BE2C (cell line): ENCODE data around the gene FAM47E.

Experiments used
- DNase-seq: peaks from one replicate; pipeline ENCODE4 v3.0.0-alpha.2; 2020
- H3K27me3 ChIP-seq: fragments of 250-450 bp; sonication (Bioruptor Pico); 2 replicates; pipeline ENCODE4 v1.5.1; 2020; ENCODE audit warnings: mild to moderate bottlenecking
- H3K36me3 ChIP-seq: fragments of 250-450 bp; sonication (Bioruptor Pico); 2 replicates; pipeline ENCODE4 v1.5.1; 2020; ENCODE audit warnings: mild to moderate bottlenecking
- H3K4me1 ChIP-seq: fragments of 250-450 bp; sonication (Bioruptor Pico); 2 replicates; pipeline ENCODE4 v1.5.1; 2020
- H3K4me3 ChIP-seq: 2 replicates; pipeline ENCODE4 v1.5.1; 2011; ENCODE audit warnings: low read depth, low read length
- H3K9me3 ChIP-seq: fragments of 250-450 bp; sonication (Bioruptor Pico); 2 replicates; pipeline ENCODE4 v1.5.1; 2020
- TF ChIP-seq, protein P1 (sequence below): IDR thresholded peaks from 2 replicates; pipeline ENCODE4 v1.5.1; 2012; ENCODE audit warnings: mild to moderate bottlenecking, low read depth, low read length

The FAM47E gene

DNA sequence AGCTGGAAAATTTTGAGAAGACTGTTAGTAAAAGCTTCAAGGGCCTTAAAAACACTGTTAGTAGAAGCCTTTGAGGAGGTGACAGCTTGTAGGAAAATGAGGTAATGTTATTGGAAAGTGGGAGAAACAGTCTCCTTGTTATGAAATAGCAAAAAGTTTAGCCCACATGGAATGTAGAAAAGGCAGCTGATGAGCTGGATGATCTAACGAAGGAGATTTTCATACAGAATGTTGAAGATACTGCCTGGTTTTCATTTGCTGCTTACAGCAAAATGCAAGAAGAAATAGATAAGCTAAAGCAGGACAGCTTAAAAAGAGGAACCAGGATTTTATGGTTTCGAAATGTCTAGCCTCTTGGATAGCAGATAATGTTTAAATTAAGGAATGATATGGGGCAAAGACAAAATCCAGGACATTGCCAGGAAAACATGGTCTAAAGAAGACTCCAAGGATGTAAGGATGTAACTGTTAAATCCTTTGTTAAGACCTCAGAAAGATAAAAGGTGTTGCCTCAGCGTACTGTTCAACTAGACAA is 44.8 kb downstream of the FAM47E start:
- no peak overlapping the region for H3K4me3 ChIP-seq
- DNase-seq: no peak
- TF ChIP-seq, protein P1, sequence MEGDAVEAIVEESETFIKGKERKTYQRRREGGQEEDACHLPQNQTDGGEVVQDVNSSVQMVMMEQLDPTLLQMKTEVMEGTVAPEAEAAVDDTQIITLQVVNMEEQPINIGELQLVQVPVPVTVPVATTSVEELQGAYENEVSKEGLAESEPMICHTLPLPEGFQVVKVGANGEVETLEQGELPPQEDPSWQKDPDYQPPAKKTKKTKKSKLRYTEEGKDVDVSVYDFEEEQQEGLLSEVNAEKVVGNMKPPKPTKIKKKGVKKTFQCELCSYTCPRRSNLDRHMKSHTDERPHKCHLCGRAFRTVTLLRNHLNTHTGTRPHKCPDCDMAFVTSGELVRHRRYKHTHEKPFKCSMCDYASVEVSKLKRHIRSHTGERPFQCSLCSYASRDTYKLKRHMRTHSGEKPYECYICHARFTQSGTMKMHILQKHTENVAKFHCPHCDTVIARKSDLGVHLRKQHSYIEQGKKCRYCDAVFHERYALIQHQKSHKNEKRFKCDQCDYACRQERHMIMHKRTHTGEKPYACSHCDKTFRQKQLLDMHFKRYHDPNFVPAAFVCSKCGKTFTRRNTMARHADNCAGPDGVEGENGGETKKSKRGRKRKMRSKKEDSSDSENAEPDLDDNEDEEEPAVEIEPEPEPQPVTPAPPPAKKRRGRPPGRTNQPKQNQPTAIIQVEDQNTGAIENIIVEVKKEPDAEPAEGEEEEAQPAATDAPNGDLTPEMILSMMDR: no peak
- H3K27me3 ChIP-seq: no peaks in the 10 kb centered on the region
- no peaks in the 10 kb centered on the region for H3K36me3 ChIP-seq
- no peaks in the 10 kb centered on the region for H3K9me3 ChIP-seq
- H3K4me1 ChIP-seq: no peaks in the 10 kb centered on the region

DNA sequence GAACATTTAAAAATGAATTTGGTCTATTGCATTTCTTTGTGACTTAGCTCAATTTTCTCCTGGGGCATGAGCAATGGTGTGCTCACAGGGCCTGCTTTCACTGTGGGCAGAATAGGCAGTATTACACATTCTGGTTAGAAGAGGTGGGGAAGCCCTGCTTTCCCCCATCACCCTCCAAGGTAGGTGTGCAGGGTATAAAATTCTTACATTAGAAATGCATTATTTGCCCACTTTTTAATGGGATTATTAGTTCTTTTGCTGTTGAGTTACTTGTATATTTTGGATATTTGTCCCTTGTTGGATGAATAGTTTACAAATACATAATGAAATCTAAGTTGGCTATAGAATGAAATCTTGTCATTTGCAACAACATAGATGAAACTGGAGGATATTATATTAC is 46.7 kb downstream of the FAM47E start:
- DNase-seq: no peak
- TF ChIP-seq, protein P1: no peak
- Histone ChIP-seq H3K4me1 (0 out of 2 replicates have a peak, but pooled peaks cover 2% of the 10 kb centered on the region), H3K27me3 (no peaks in the 10 kb centered on the region), H3K4me3 (no peak overlapping the region), H3K9me3 (no peaks in the 10 kb centered on the region), H3K36me3 (no peaks in the 10 kb centered on the region)

DNA sequence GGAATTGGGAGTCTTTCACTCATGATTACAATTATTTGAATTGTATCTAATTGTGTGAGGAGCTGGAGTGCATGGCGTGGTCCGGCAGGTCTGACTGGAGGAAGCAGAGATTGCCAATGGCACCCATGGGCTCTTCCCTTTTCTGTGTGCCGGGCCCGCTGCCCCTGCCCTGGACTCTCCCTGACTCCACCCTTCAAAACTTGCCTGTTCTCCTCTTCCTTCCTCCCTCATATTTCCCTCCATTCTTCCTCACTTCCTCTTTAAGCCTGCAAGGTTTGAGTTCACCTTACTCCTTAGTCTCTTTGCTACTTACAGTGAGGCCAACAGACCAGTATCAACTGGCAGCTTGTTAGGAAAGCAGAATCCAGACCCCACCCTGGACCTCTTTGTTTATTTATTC is 48.5 kb downstream of the FAM47E start:
- no peaks in the 10 kb centered on the region for H3K36me3 ChIP-seq
- 0 out of 2 replicates have a peak, but pooled peaks cover 2% of the 10 kb centered on the region for H3K4me1 ChIP-seq
- H3K27me3 ChIP-seq: no peaks in the 10 kb centered on the region
- TF ChIP-seq, protein P1: no peak
- no peak for DNase-seq
- H3K4me3 ChIP-seq: no peak overlapping the region
- H3K9me3 ChIP-seq: no peaks in the 10 kb centered on the region

DNA sequence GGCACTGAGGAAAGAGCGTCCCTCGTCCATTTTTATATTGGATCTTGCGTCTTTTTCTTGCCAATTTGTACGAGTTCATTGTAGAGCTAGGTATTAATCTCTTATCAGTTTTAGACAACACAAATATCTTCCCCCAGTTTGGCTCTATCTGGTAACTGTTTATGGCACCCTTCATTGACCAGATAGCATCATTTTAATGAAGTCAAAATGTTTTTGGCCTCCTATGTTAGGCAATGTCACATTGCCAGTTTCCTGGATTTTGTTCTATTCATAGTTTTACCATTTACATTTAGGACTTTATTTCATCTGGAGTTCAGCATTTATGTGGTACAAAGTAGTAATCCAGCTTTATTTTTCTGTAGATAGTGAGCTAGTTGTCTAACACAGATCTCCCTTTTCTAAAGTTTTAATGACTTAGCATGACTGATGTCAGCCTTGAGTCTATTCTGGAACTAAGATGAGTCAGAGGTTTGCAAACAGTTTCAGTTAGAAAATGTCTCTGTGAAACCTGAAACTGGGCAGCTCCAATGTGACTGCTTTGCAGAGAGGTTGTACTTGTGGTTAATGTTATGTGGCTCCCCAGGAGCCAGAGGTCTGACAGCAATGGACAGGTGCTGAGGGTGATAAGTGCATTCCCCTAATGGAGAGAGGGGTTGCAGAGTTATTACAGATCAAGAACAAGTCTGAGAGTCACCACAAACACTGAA is 49.7 kb downstream of the FAM47E start:
- no peaks in the 10 kb centered on the region; the same call in 1 of the 2 replicates for H3K27me3 ChIP-seq
- TF ChIP-seq, protein P1: no peak
- H3K36me3 ChIP-seq: no peaks in the 10 kb centered on the region
- H3K4me1 ChIP-seq: 0 out of 2 replicates have a peak, but pooled peaks cover 2% of the 10 kb centered on the region
- no peak overlapping the region for H3K4me3 ChIP-seq
- DNase-seq: no peak
- no peaks in the 10 kb centered on the region for H3K9me3 ChIP-seq

DNA sequence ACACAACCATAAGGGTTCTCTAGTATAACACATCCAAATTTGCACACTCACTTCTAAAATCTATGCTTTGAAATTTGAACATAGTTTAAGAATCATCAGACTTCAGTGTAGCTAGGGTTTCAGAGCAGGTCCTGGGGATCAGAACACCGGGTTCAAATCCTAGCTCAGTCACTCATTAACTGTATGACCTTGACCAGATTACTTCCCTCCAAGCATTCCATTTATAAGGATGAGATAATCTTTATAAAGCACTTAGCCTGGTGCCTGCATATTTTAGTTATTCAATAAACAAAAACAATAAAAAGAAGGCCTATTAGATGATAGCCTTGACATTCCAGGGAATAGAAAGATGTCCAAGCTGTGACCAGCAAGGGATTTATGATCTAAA is 50.2 kb downstream of the FAM47E start:
- no peaks in the 10 kb centered on the region for H3K36me3 ChIP-seq
- no peaks in the 10 kb centered on the region; the same call in 1 of the 2 replicates for H3K27me3 ChIP-seq
- H3K4me3 ChIP-seq: no peak overlapping the region

More for the DNA sequence above, 50.2 kb downstream of the FAM47E start:
- Histone ChIP-seq H3K4me1 (0 out of 2 replicates have a peak, but pooled peaks cover 2% of the 10 kb centered on the region), H3K9me3 (no peaks in the 10 kb centered on the region)
- TF ChIP-seq, protein P1: no peak
- no peak for DNase-seq
